Central memory CD8-positive, alpha-beta T cell (primary cell): Measurements from ENCODE around the gene DDIAS.

Experiments used
- ATAC-seq: fragments of 150-1000 bp; cut with Tn5 transposase; replicated peaks from 2 replicates; pipeline ENCODE4 v1.10.0; 2022; ENCODE audit warnings: mild to moderate bottlenecking, moderate FRiP score, moderate number of reproducible peaks; ENCODE audit not compliant: poor library complexity, severe bottlenecking; ENCODE audit errors: extremely low read depth
- DNase-seq, 2 donors: peaks; one replicate each; pipeline ENCODE4 v3.0.0; 2021; ENCODE audit warnings: low spot score in 2 of 2
- H3K27ac Mint-ChIP-seq: one replicate; pipeline ENCODE4 v1.8.0; 2022; ENCODE audit warnings: low read depth, mild to moderate bottlenecking, moderate library complexity, mixed read lengths
- H3K27me3 Mint-ChIP-seq: one replicate; pipeline ENCODE4 v1.8.0; 2022; ENCODE audit warnings: mixed read lengths
- H3K36me3 Mint-ChIP-seq: one replicate; pipeline ENCODE4 v1.8.0; 2022; ENCODE audit warnings: mild to moderate bottlenecking, moderate library complexity, mixed read lengths; ENCODE audit not compliant: insufficient read depth
- H3K4me1 Mint-ChIP-seq: one replicate; pipeline ENCODE4 v1.8.0; 2022; ENCODE audit warnings: mixed read lengths
- H3K4me3 Mint-ChIP-seq: one replicate; pipeline ENCODE4 v1.8.0; 2022; ENCODE audit warnings: mild to moderate bottlenecking, moderate library complexity, mixed read lengths
- H3K9me3 Mint-ChIP-seq: one replicate; pipeline ENCODE4 v1.8.0; 2022; ENCODE audit warnings: mixed read lengths

DDIAS gene

DNA sequence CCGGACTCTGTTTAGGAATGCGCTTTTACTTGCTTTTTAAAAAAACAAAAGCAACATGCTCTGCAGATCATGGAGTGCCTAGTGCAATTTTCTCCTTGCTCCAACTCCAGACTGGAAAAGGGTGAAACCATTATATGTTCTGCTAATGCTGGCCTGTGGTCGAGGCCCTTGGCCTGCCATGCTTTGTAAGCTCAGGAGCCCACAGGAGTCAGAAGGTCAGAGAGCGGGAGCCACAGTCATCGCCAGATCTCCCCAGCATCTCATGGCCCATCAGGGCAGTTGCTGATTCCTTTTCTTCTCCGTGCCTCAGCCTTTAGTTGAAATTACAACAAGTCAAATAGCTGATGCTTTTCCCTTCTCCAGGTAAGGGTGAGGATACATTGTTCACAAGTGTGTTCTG is 80.3 kb downstream of the DDIAS start:
- Mint-ChIP-seq H3K4me3 (no peak overlapping the region), H3K27ac (no peak overlapping the region), H3K4me1 (peaks cover 12% of the 10 kb centered on the region), H3K27me3 (no peaks in the 10 kb centered on the region), H3K9me3 (no peaks in the 10 kb centered on the region), H3K36me3 (peaks cover 9% of the 10 kb centered on the region)
- ATAC-seq (no peak), DNase-seq (no peak)
